ENCODE data around the gene ACP3. TPM values are rescaled to one million over a fixed set of nuclear protein-coding genes. Genes with fewer than 3 reads are reported as not detected.

ACP3 gene
- total and polyA plus RNA-seq, 2 donors (not counting 1 experiment from before 2014, with no cell fraction given) = 3.5 to 25.3 TPM

GRCh38 chr3:132325634-132326033 lies 8.4 kb downstream of the ACP3 start:
- H3K36me3 ChIP-seq (ENCODE audit: control insufficient read depth, insufficient read depth, low read length) = no peaks in the 10 kb centered on the region
- H3K79me2 ChIP-seq (ENCODE audit: control insufficient read depth, insufficient read depth, low read length) = no peaks in the 10 kb centered on the region
- no peaks in the 10 kb centered on the region for H3K27me3 ChIP-seq (ENCODE audit: control insufficient read depth, insufficient read depth, low read length)
- no peak overlapping the region for H3K4me2 ChIP-seq (ENCODE audit: extremely low read depth, insufficient read depth, low read length)
- H3K4me1 ChIP-seq (ENCODE audit: control insufficient read depth, extremely low read depth, insufficient read depth, low read length) = no peaks in the 10 kb centered on the region
- no peak overlapping the region for H3K9ac ChIP-seq (ENCODE audit: insufficient read depth, low read length)
- H2AFZ ChIP-seq (ENCODE audit: low read length) = no peak overlapping the region
- H3K27ac ChIP-seq (ENCODE audit: insufficient read depth, low read length) = no peak overlapping the region
- TF ChIP-seq EZH2 (IDR thresholded peaks at IDR 0.05; ENCODE audit: low read length, missing control alignments) = no peak
- no peak for TF ChIP-seq CTCF (conservative IDR thresholded peaks at IDR 0.05 in 1 of 2, IDR thresholded peaks at IDR 0.05 in 1 of 2; ENCODE audit: low read depth in 1 of 2, low read length in 2 of 2)
- no peaks in the 10 kb centered on the region for H3K9me3 ChIP-seq (ENCODE audit: control insufficient read depth, insufficient read depth, low read depth, low read length)
- no peaks in the 10 kb centered on the region for H4K20me1 ChIP-seq (ENCODE audit: control insufficient read depth, extremely low read depth, insufficient read depth, low read length)
- no peak overlapping the region for H3K4me3 ChIP-seq (replicated peaks in 1 of 4; ENCODE audit: control extremely low read depth in 1 of 4, insufficient read depth in 1 of 4, low read depth in 3 of 4, low read length in 4 of 4)
- DNase-seq (ENCODE audit: low read depth in 2 of 2) = no peak

- DNase-seq (ENCODE audit: low read depth in 2 of 2) = no peak
- H3K9me3 ChIP-seq (ENCODE audit: control insufficient read depth, insufficient read depth, low read depth, low read length) = no peaks in the 10 kb centered on the region
- H3K4me2 ChIP-seq (ENCODE audit: extremely low read depth, insufficient read depth, low read length) = no peak overlapping the region
- H3K27ac ChIP-seq (ENCODE audit: insufficient read depth, low read length) = no peak overlapping the region
- no peak for TF ChIP-seq CTCF (conservative IDR thresholded peaks at IDR 0.05 in 1 of 2, IDR thresholded peaks at IDR 0.05 in 1 of 2; ENCODE audit: low read depth in 1 of 2, low read length in 2 of 2)
- no peak for TF ChIP-seq EZH2 (IDR thresholded peaks at IDR 0.05; ENCODE audit: low read length, missing control alignments)
- no peaks in the 10 kb centered on the region for H3K79me2 ChIP-seq (ENCODE audit: control insufficient read depth, insufficient read depth, low read length)
- no peaks in the 10 kb centered on the region for H3K27me3 ChIP-seq (ENCODE audit: control insufficient read depth, insufficient read depth, low read length)
- H4K20me1 ChIP-seq (ENCODE audit: control insufficient read depth, extremely low read depth, insufficient read depth, low read length) = no peaks in the 10 kb centered on the region
- H3K9ac ChIP-seq (ENCODE audit: insufficient read depth, low read length) = no peak overlapping the region
- no peaks in the 10 kb centered on the region for H3K4me1 ChIP-seq (ENCODE audit: control insufficient read depth, extremely low read depth, insufficient read depth, low read length)
- H2AFZ ChIP-seq (ENCODE audit: low read length) = no peak overlapping the region
- no peaks in the 10 kb centered on the region for H3K36me3 ChIP-seq (ENCODE audit: control insufficient read depth, insufficient read depth, low read length)
- no peak overlapping the region for H3K4me3 ChIP-seq (replicated peaks in 1 of 4; ENCODE audit: control extremely low read depth in 1 of 4, insufficient read depth in 1 of 4, low read depth in 3 of 4, low read length in 4 of 4)
These were observed 9.0 kb downstream of the ACP3 start for GRCh38 chr3:132326251-132326650.

GRCh38 chr3:132332082-132332481 lies 14.9 kb downstream of the ACP3 start:
- no peaks in the 10 kb centered on the region for H3K9me3 ChIP-seq (ENCODE audit: control insufficient read depth, insufficient read depth, low read depth, low read length)
- no peaks in the 10 kb centered on the region for H4K20me1 ChIP-seq (ENCODE audit: control insufficient read depth, extremely low read depth, insufficient read depth, low read length)
- no peak overlapping the region for H3K27ac ChIP-seq (ENCODE audit: insufficient read depth, low read length)
- no peaks in the 10 kb centered on the region for H3K4me1 ChIP-seq (ENCODE audit: control insufficient read depth, extremely low read depth, insufficient read depth, low read length)
- no peak for TF ChIP-seq EZH2 (IDR thresholded peaks at IDR 0.05; ENCODE audit: low read length, missing control alignments)
- no peak for TF ChIP-seq CTCF (conservative IDR thresholded peaks at IDR 0.05 in 1 of 2, IDR thresholded peaks at IDR 0.05 in 1 of 2; ENCODE audit: low read depth in 1 of 2, low read length in 2 of 2)
- H3K27me3 ChIP-seq (ENCODE audit: control insufficient read depth, insufficient read depth, low read length) = no peaks in the 10 kb centered on the region
- H3K79me2 ChIP-seq (ENCODE audit: control insufficient read depth, insufficient read depth, low read length) = no peaks in the 10 kb centered on the region
- H3K9ac ChIP-seq (ENCODE audit: insufficient read depth, low read length) = no peak overlapping the region
- no peaks in the 10 kb centered on the region for H3K36me3 ChIP-seq (ENCODE audit: control insufficient read depth, insufficient read depth, low read length)
- H3K4me3 ChIP-seq (replicated peaks in 1 of 4; ENCODE audit: control extremely low read depth in 1 of 4, insufficient read depth in 1 of 4, low read depth in 3 of 4, low read length in 4 of 4) = no peak overlapping the region
- no peak overlapping the region for H2AFZ ChIP-seq (ENCODE audit: low read length)
- no peak overlapping the region for H3K4me2 ChIP-seq (ENCODE audit: extremely low read depth, insufficient read depth, low read length)
- no peak for DNase-seq (ENCODE audit: low read depth in 2 of 2)

Measured in fibroblast of lung (primary cell).